Right lobe of liver (tissue), 6 donors: Measurements from ENCODE around the gene DCTN1. TPM values are rescaled to one million over a fixed set of nuclear protein-coding genes. Genes with fewer than 3 reads are reported as not detected.

Experiments
- ATAC-seq, 4 donors: fragments of 200-7000 bp; cut with Tn5 transposase; one replicate each; pipeline ENCODE4 v1.9.1; 2020; ENCODE audit warnings: mild to moderate bottlenecking in 4 of 4, moderate library complexity in 4 of 4
- DNase-seq, 3 donors: peaks; one replicate each; pipeline ENCODE4 v3.0.0-alpha.2; 2020
- H3K27ac ChIP-seq, 3 donors: fragments of 200-600 bp; one replicate each; pipeline ENCODE4 v1.8.0; 2022
- H3K27me3 ChIP-seq, 2 donors: fragments of 200-600 bp; one replicate each; pipeline ENCODE4 v1.8.0; 2022
- H3K36me3 ChIP-seq, 4 donors: fragments of 200-600 bp; sonication (generic) in 1 of 4; one replicate each; pipeline versions ENCODE4 v1.5.1 to v1.8.0; 2017 to 2022; ENCODE audit warnings: control low read depth in 1 of 4
- H3K4me1 ChIP-seq, 4 donors: fragments of 200-600 bp; sonication (generic) in 1 of 4; one replicate each; pipeline versions ENCODE4 v1.5.1 to v1.8.0; 2017 to 2022; ENCODE audit warnings: control low read depth in 1 of 4
- H3K4me3 ChIP-seq, 3 donors: fragments of 200-600 bp; one replicate each; pipeline ENCODE4 v1.8.0; 2022
- H3K9me3 ChIP-seq, 4 donors: fragments of 200-600 bp; sonication (generic) in 1 of 4; one replicate each; pipeline versions ENCODE4 v1.5.1 to v1.8.0; 2017 to 2022; ENCODE audit warnings: control low read depth in 1 of 4
- POLR2A ChIP-seq: fragments of 450-650 bp; IDR thresholded peaks from one replicate; pipeline ENCODE4 v1.6.1; 2017; ENCODE audit warnings: antibody characterized with exemption, mild to moderate bottlenecking
- intact Hi-C, 2 donors: fragments of 100-400 bp; cut with DNase I; formaldehyde crosslinking; loops; one replicate each; pipeline versions ENCODE4 v1.11.2 to v1.14.1; 2022
- small RNA-seq, 2 experiments: library from RNA; depleted of rRNA; stranded (forward); fragments of <200 nt; gene quantifications; one replicate each; pipeline ENCODE3, GENCODE V24; 2016
- total RNA-seq, 6 experiments: library from RNA; depleted of rRNA in 2 of 6; stranded (reverse); fragments of >200 nt in 2 of 6; fragmentation: NEBNext Ultra II Directional in 3 of 6; extraction: Animal tissue kit (Norgen Biotek cat#: 25700) in 3 of 6; gene quantifications; one replicate each; pipeline versions ENCODE4 v1.1.0 to v1.2.4, GENCODE V29; 2016 to 2023
- TF ChIP-seq, protein P1 (sequence below), 4 donors: fragments of 200-600 bp in 3 of 4; fragments of 450-650 bp in 1 of 4; IDR thresholded peaks; one replicate each; pipeline versions ENCODE4 v1.5.1 to v1.8.0; 2016 to 2022; ENCODE audit warnings: antibody characterized with exemption in 4 of 4, mild to moderate bottlenecking in 2 of 4
- donor health status: DM: no; HTN: yes; CAD: no.
- donor health status: DM: no; HTN: no; CAD: no.
- donor health status: DM: no; HTN: no; CAD: no.
- donor health status: DM: no; HTN: yes; CAD: no.
- donor health status: DM: no; HTN: yes; CAD: no.

The DCTN1 gene
- total RNA-seq, 6 experiments from 2014 or later = 33.7 to 47.9 (median 37.3) TPM

DNA sequence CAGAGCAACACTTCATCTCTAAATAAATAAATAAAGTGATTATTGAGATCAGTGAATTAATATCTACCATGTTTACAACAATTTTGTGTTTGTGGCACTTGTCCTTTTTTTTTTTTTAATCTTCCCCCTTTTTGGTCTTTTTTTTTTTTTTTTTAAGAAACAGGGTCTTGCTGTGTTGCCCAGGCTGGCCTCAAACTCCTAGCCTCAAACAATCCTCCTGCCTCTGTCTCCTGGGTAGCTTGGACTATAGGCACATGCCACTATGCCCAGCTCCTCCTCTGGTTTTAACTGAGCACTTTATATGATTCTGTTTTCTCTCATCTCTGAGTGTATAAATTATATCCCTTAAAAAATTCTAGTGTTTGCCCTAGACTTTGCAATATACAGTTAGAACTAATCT is 67.2 kb downstream of the DCTN1 start:
- Histone ChIP-seq H3K9me3 (no peaks in the 10 kb centered on the region), H3K36me3 (no peaks in the 10 kb centered on the region), H3K4me1 (peaks cover 0 to 1% (median 0%) of the 10 kb centered on the region in 4 donors), H3K27me3 (no peaks in the 10 kb centered on the region), H3K4me3 (no peak overlapping the region), H3K27ac (no peak overlapping the region)
- TF ChIP-seq, protein P1, sequence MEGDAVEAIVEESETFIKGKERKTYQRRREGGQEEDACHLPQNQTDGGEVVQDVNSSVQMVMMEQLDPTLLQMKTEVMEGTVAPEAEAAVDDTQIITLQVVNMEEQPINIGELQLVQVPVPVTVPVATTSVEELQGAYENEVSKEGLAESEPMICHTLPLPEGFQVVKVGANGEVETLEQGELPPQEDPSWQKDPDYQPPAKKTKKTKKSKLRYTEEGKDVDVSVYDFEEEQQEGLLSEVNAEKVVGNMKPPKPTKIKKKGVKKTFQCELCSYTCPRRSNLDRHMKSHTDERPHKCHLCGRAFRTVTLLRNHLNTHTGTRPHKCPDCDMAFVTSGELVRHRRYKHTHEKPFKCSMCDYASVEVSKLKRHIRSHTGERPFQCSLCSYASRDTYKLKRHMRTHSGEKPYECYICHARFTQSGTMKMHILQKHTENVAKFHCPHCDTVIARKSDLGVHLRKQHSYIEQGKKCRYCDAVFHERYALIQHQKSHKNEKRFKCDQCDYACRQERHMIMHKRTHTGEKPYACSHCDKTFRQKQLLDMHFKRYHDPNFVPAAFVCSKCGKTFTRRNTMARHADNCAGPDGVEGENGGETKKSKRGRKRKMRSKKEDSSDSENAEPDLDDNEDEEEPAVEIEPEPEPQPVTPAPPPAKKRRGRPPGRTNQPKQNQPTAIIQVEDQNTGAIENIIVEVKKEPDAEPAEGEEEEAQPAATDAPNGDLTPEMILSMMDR (IDR thresholded peaks at IDR 0.05) = no peak
- TF ChIP-seq POLR2A = no peak
- ATAC-seq (no peak), DNase-seq (no peak)
- intact Hi-C loops = no loop called here

Small RNAs within 50 kb of the gene (small RNA-seq; reads per million reads assigned to genes)
- gene RNU6-542P (0 reads per million in 2 experiments), gene TAF13P2 (0 reads per million in 2 experiments)

Other genes with a start within 250 kb of the DCTN1 start
- 10 to 100 TPM; 14.6 to 58.6 (median 16.0) TPM for gene BOLA3, start 232.4 kb downstream of the DCTN1 start, total RNA-seq
- gene MOB1A, start 201.4 kb downstream of the DCTN1 start, total RNA-seq = 10 to 100 TPM; 29.8 to 48.0 (median 32.9) TPM
- 1 to 10 TPM in 5 of 6 experiments, under 1 TPM in 1; 0.31 to 7.4 (median 2.0) TPM for gene MTHFD2, start 181.7 kb downstream of the DCTN1 start, total RNA-seq
- 1 to 10 TPM in 2 of 6 experiments, under 1 TPM in 4; 0.12 to 1.2 (median 0.68) TPM for gene SLC4A5, start 36.9 kb downstream of the DCTN1 start, total RNA-seq
- under 1 TPM in 5 of 6 experiments, not detected in 1; 0.18 to 0.56 (median 0.31) TPM for gene C2orf81, start 41.3 kb upstream of the DCTN1 start, total RNA-seq
- 1 to 10 TPM; 1.6 to 5.3 (median 2.2) TPM for gene WDR54, start 41.4 kb upstream of the DCTN1 start, total RNA-seq
- 100 to 1,000 TPM in 2 of 6 experiments, 10 to 100 TPM in 4; 61.5 to 103 (median 83.0) TPM for gene RTKN, start 61.6 kb upstream of the DCTN1 start, total RNA-seq
- gene INO80B, start 74.8 kb upstream of the DCTN1 start, total RNA-seq = 10 to 100 TPM in 5 of 6 experiments, 1 to 10 TPM in 1; 3.4 to 20.3 (median 18.8) TPM
- gene WBP1, start 78.1 kb upstream of the DCTN1 start, total RNA-seq = 10 to 100 TPM; 29.6 to 37.6 (median 32.2) TPM
- gene MOGS, start 85.1 kb upstream of the DCTN1 start, total RNA-seq = 10 to 100 TPM; 41.0 to 45.2 (median 43.6) TPM
- 10 to 100 TPM; 10.7 to 51.9 (median 42.6) TPM for gene MRPL53, start 92.4 kb upstream of the DCTN1 start, total RNA-seq
- 10 to 100 TPM in 3 of 6 experiments, 1 to 10 TPM in 3; 5.9 to 15.4 (median 11.2) TPM for gene CCDC142, start 102.7 kb upstream of the DCTN1 start, total RNA-seq
- 10 to 100 TPM; 14.5 to 31.5 (median 26.7) TPM for gene TTC31, start 102.8 kb upstream of the DCTN1 start, total RNA-seq
- gene LBX2, start 119.3 kb upstream of the DCTN1 start, total RNA-seq = 1 to 10 TPM; 1.4 to 8.4 (median 5.8) TPM
- gene PCGF1, start 127.4 kb upstream of the DCTN1 start, total RNA-seq = 10 to 100 TPM in 5 of 6 experiments, 1 to 10 TPM in 1; 9.6 to 17.5 (median 13.3) TPM
- not detected for gene TLX2, start 134.1 kb upstream of the DCTN1 start, total RNA-seq
- gene DQX1, start 145.9 kb upstream of the DCTN1 start, total RNA-seq = not detected
- 100 to 1,000 TPM in 1 of 6 experiments, 10 to 100 TPM in 5; 64.6 to 109 (median 80.4) TPM for gene AUP1, start 149.4 kb upstream of the DCTN1 start, total RNA-seq
- 10 to 100 TPM; 12.3 to 20.3 (median 15.2) TPM for gene HTRA2, start 149.6 kb upstream of the DCTN1 start, total RNA-seq
- gene LOXL3, start 173.6 kb upstream of the DCTN1 start, total RNA-seq = 1 to 10 TPM in 5 of 6 experiments, under 1 TPM in 1; 0.92 to 3.3 (median 1.8) TPM
- 1 to 10 TPM; 1.9 to 3.7 (median 3.2) TPM for gene DOK1, start 174.4 kb upstream of the DCTN1 start, total RNA-seq